HG03354 (cell line): ENCODE measurements around the gene ADAM19.
"Not testable (repeated sequence)": the region's sequence is repeated elsewhere in the genome, so short reads cannot be mapped to it uniquely, and the experiment has no call there.

ENCODE experiments used
- ATAC-seq: cut with Tn5 transposase; IDR thresholded peaks from one replicate; pipeline ENCODE4 v1.9.1; 2021; ENCODE audit warnings: mild to moderate bottlenecking; ENCODE audit not compliant: unreplicated experiment, poor library complexity, severe bottlenecking

The ADAM19 gene

GRCh38 chr5:157497875-157498611, 77.5 kb downstream of the ADAM19 start:
- no peak for ATAC-seq

- no peak for ATAC-seq
These were observed 78.7 kb downstream of the ADAM19 start for GRCh38 chr5:157496864-157497263.

GRCh38 chr5:157494178-157494832, 81.3 kb downstream of the ADAM19 start:
- ATAC-seq, result no peak

GRCh38 chr5:157492886-157493285, 82.7 kb downstream of the ADAM19 start:
- ATAC-seq, result no peak

GRCh38 chr5:157491471-157491995, 84.0 kb downstream of the ADAM19 start:
- ATAC-seq, result no peak

GRCh38 chr5:157487358-157487757, 88.2 kb downstream of the ADAM19 start:
- peak; percentile 54 for ATAC-seq

GRCh38 chr5:157486861-157487260, 88.7 kb downstream of the ADAM19 start:
- ATAC-seq, result peak; percentile 47

- peak; percentile 61 for ATAC-seq
These were observed 89.3 kb downstream of the ADAM19 start for GRCh38 chr5:157486221-157486681.

- ATAC-seq, result peak; percentile 58
These were observed 89.8 kb downstream of the ADAM19 start for GRCh38 chr5:157485811-157486210.

- ATAC-seq, result no peak
These were observed 90.2 kb downstream of the ADAM19 start for GRCh38 chr5:157485340-157485739.

GRCh38 chr5:157484768-157485167, 90.8 kb downstream of the ADAM19 start:
- ATAC-seq, result no peak

GRCh38 chr5:157482702-157483101, 92.9 kb downstream of the ADAM19 start:
- ATAC-seq, result not testable (repeated sequence)

GRCh38 chr5:157481666-157482065, 93.9 kb downstream of the ADAM19 start:
- ATAC-seq, result no peak

GRCh38 chr5:157481265-157481664, 94.3 kb downstream of the ADAM19 start:
- ATAC-seq, result no peak

GRCh38 chr5:157479612-157480510, 95.7 kb downstream of the ADAM19 start:
- no peak for ATAC-seq

- no peak for ATAC-seq
These were observed 96.4 kb downstream of the ADAM19 start for GRCh38 chr5:157479166-157479565.

GRCh38 chr5:157478726-157479125, 96.8 kb downstream of the ADAM19 start:
- ATAC-seq, result no peak

GRCh38 chr5:157477814-157478494, 97.6 kb downstream of the ADAM19 start:
- no peak for ATAC-seq

GRCh38 chr5:157476702-157477408, 98.7 kb downstream of the ADAM19 start:
- ATAC-seq, result peak; percentile 83
